Glomerular endothelial cell (primary cell): ENCODE measurements around the gene SCAMP4. TPM values are rescaled to one million over a fixed set of nuclear protein-coding genes. Genes with fewer than 3 reads are reported as not detected.
"Not testable (repeated sequence)": the region's sequence is repeated elsewhere in the genome, so short reads cannot be mapped to it uniquely, and the experiment has no call there.

Experiments used
- DNase-seq: peaks from one replicate; pipeline ENCODE4 v3.0.0-alpha.2; 2011; ENCODE audit warnings: low read depth, low spot score; ENCODE audit errors: extremely low read depth
- total RNA-seq: library from RNA; depleted of rRNA; stranded (reverse); fragments of >200 nt; gene quantifications from 2 replicates; pipeline ENCODE4 v1.2.3, GENCODE V29; 2015

Gene SCAMP4
- total RNA-seq, 1 donor from 2014 or later = 140 TPM

- no peak for DNase-seq
Measured at GRCh38 chr19:1882786-1883692, 22.2 kb upstream of the SCAMP4 start.

- DNase-seq = no peak
Measured at GRCh38 chr19:1883784-1884183, 21.4 kb upstream of the SCAMP4 start.

- no peak for DNase-seq
Measured at GRCh38 chr19:1884291-1884718, 20.9 kb upstream of the SCAMP4 start.

GRCh38 chr19:1884719-1885334 is 20.4 kb upstream of the SCAMP4 start:
- DNase-seq = no peak

- DNase-seq = not testable (repeated sequence)
Measured at GRCh38 chr19:1885398-1886119, 19.6 kb upstream of the SCAMP4 start, which contains the start of gene ABHD17A. Gene ABHD17A, minus strand, starts transcription at chr19:1885496. Its CDS starts 3,930 bp downstream, at chr19:1881566.

GRCh38 chr19:1886360-1886759 is 18.8 kb upstream of the SCAMP4 start:
- DNase-seq = not testable (repeated sequence)

- no peak for DNase-seq
Measured at GRCh38 chr19:1888385-1888784, 16.8 kb upstream of the SCAMP4 start.

- no peak for DNase-seq
Measured at GRCh38 chr19:1889907-1890306, 15.3 kb upstream of the SCAMP4 start.

GRCh38 chr19:1893791-1894190 is 11.4 kb upstream of the SCAMP4 start:
- no peak for DNase-seq

GRCh38 chr19:1896508-1896907 is 8.7 kb upstream of the SCAMP4 start:
- no peak for DNase-seq

- DNase-seq = no peak
Measured at GRCh38 chr19:1901940-1902404, 3.2 kb upstream of the SCAMP4 start.

GRCh38 chr19:1902923-1903322 is 2.3 kb upstream of the SCAMP4 start:
- no peak for DNase-seq

- no peak for DNase-seq
Measured at GRCh38 chr19:1904860-1905109, 414 bp upstream of the SCAMP4 start.

GRCh38 chr19:1905863-1906375 is 720 bp downstream of the SCAMP4 start:
- no peak for DNase-seq

GRCh38 chr19:1906985-1907562 is 1.9 kb downstream of the SCAMP4 start:
- DNase-seq = no peak

GRCh38 chr19:1907563-1908363 is 2.6 kb downstream of the SCAMP4 start:
- no peak for DNase-seq

GRCh38 chr19:1908364-1908678 is 3.1 kb downstream of the SCAMP4 start:
- no peak for DNase-seq

GRCh38 chr19:1909761-1910080 is 4.5 kb downstream of the SCAMP4 start:
- no peak for DNase-seq

GRCh38 chr19:1910177-1910576 is 5.0 kb downstream of the SCAMP4 start:
- no peak for DNase-seq

- no peak for DNase-seq
Measured at GRCh38 chr19:1911098-1911497, 5.9 kb downstream of the SCAMP4 start.
